Left lung (tissue), 10 donors: Measurements from ENCODE around the gene PRRG2. TPM values are rescaled to one million over a fixed set of nuclear protein-coding genes. Genes with fewer than 3 reads are reported as not detected.

Experiments
- ATAC-seq: fragments of 200-7000 bp; cut with Tn5 transposase; one replicate; pipeline ENCODE4 v1.9.1; 2020; ENCODE audit warnings: moderate library complexity
- DNase-seq, 4 donors: peaks; one replicate each; pipeline ENCODE4 v3.0.0-alpha.2; 2013 to 2020
- H3K27ac ChIP-seq, 2 donors: fragments of 200-600 bp; sonication (generic) in 1 of 2; one replicate each; pipeline versions ENCODE4 v1.5.0 to v1.8.0; 2020 to 2021
- H3K27me3 ChIP-seq, 2 donors: fragments of 200-600 bp; sonication (generic) in 1 of 2; one replicate each; pipeline versions ENCODE4 v1.5.0 to v1.8.0; 2020 to 2021
- H3K36me3 ChIP-seq, 2 donors: fragments of 200-600 bp; sonication (generic) in 1 of 2; one replicate each; pipeline versions ENCODE4 v1.5.0 to v1.8.0; 2020 to 2021
- H3K4me1 ChIP-seq, 2 donors: fragments of 200-600 bp; one replicate each; pipeline ENCODE4 v1.8.0; 2021
- H3K4me3 ChIP-seq, 2 donors: fragments of 200-600 bp; sonication (generic) in 1 of 2; one replicate each; pipeline versions ENCODE4 v1.5.0 to v1.8.0; 2020 to 2021; ENCODE audit warnings: mild to moderate bottlenecking in 1 of 2
- H3K9me3 ChIP-seq, 2 donors: fragments of 200-600 bp; sonication (generic) in 1 of 2; one replicate each; pipeline versions ENCODE4 v1.5.0 to v1.8.0; 2020 to 2021
- CTCF ChIP-seq, 2 donors: fragments of 200-600 bp; sonication (generic) in 1 of 2; IDR thresholded peaks; one replicate each; pipeline versions ENCODE4 v1.5.0 to v1.8.0; 2021; ENCODE audit warnings: antibody characterized with exemption in 2 of 2
- intact Hi-C, 2 donors: fragments of 100-400 bp; cut with DNase I; formaldehyde crosslinking; loops; one replicate each; pipeline versions ENCODE4 v1.11.2 to v1.14.2; 2022
- polyA plus RNA-seq, 6 donors: library from polyadenylated mRNA; unstranded; fragments of 120-200 nt; gene quantifications; one replicate each; pipeline ENCODE4 v1.2.1, GENCODE V29; 2013; ENCODE audit not compliant: insufficient read length in 6 of 6
- total RNA-seq, 2 donors: library from RNA; stranded (reverse); fragmentation: NEBNext Ultra II Directional; extraction: Animal tissue kit (Norgen Biotek cat#: 25700); gene quantifications; one replicate each; pipeline ENCODE4 v1.2.1, GENCODE V29; 2021
- donor health status: DM: no; HTN: yes; CAD: no.
- donor health status: DM: no; HTN: no; CAD: no.

Gene PRRG2
- total and polyA plus RNA-seq, 8 donors: 3.8 to 13.6 (median 5.8) TPM

GRCh38 chr19:49596954-49597702 lies 16.0 kb downstream of the PRRG2 start:
- intact Hi-C loops: no loop called here
- peaks cover 0 to 22% of the 10 kb centered on the region in 2 donors for H3K4me1 ChIP-seq
- TF ChIP-seq CTCF (IDR thresholded peaks at IDR 0.05): no peak
- H3K4me3 ChIP-seq: no peak overlapping the region
- H3K9me3 ChIP-seq: no peaks in the 10 kb centered on the region
- H3K36me3 ChIP-seq: peaks cover 0 to 83% of the 10 kb centered on the region in 2 donors
- H3K27ac ChIP-seq: no peak overlapping the region
- no peaks in the 10 kb centered on the region for H3K27me3 ChIP-seq
- DNase-seq (no peak), ATAC-seq (no peak)

DNA sequence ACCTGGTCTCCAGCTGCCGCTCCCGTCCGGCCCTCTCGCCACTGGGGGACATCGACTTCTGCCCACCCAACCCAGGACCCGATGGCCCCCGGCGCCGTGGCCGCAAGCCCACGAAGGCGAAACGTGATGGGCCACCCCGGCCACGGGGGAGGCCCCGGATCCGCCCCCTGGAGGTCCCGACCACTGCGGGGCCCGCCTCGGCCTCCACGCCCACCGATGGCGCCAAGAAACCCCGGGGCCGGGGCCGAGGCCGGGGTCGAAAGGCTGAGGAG lies 16.5 kb downstream of the PRRG2 start:
- Histone ChIP-seq H3K4me3 (no peak overlapping the region), H3K36me3 (peaks cover 0 to 88% of the 10 kb centered on the region in 2 donors), H3K9me3 (no peaks in the 10 kb centered on the region), H3K4me1 (peaks cover 0 to 17% of the 10 kb centered on the region in 2 donors), H3K27ac (no peak overlapping the region), H3K27me3 (no peaks in the 10 kb centered on the region)
- no peak for TF ChIP-seq CTCF (IDR thresholded peaks at IDR 0.05)
- peak in 1 of 4 donors; percentile 80 for DNase-seq
- intact Hi-C loops: no loop called here
- ATAC-seq: no peak

GRCh38 chr19:49599378-49600295 lies 18.5 kb downstream of the PRRG2 start:
- no peak for TF ChIP-seq CTCF (IDR thresholded peaks at IDR 0.05)
- Histone ChIP-seq H3K27ac (no peak overlapping the region), H3K4me1 (no peaks in the 10 kb centered on the region), H3K4me3 (no peak overlapping the region), H3K9me3 (no peaks in the 10 kb centered on the region), H3K36me3 (peaks cover 0 to 100% of the 10 kb centered on the region in 2 donors), H3K27me3 (no peaks in the 10 kb centered on the region)
- intact Hi-C loops: no loop called here
- ATAC-seq: no peak
- DNase-seq: no peak

DNA sequence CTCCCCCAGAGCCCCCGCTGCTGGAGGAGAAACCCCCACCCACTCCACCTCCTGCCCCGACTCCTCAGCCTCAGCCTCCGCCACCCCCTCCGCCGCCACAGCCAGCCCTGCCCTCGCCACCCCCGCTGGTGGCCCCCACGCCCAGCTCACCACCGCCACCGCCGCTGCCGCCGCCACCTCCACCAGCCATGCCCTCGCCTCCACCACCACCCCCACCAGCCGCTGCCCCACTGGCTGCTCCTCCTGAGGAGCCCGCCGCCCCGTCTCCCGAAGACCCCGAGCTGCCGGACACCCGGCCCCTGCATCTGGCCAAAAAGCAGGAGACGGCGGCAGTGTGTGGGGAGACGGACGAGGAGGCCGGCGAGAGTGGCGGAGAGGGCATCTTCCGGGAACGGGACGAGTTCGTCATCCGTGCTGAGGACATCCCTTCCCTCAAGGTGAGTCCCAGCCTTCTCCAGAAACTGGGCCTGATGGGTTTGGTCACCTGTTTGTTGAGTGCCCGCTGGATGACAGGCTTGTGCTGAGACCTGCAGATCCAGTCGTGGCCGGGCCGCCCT lies 20.4 kb downstream of the PRRG2 start:
- H3K4me3 ChIP-seq: no peak overlapping the region
- DNase-seq: peak in 1 of 4 donors; percentile 77
- H3K9me3 ChIP-seq: no peaks in the 10 kb centered on the region
- peaks cover 0 to 7% of the 10 kb centered on the region in 2 donors for H3K4me1 ChIP-seq
- H3K27me3 ChIP-seq: no peaks in the 10 kb centered on the region
- peaks cover 0 to 100% of the 10 kb centered on the region in 2 donors for H3K36me3 ChIP-seq
- no peak for ATAC-seq
- intact Hi-C loops: no loop called here
- no peak for TF ChIP-seq CTCF (IDR thresholded peaks at IDR 0.05)
- H3K27ac ChIP-seq: no peak overlapping the region

GRCh38 chr19:49602806-49603205 lies 21.7 kb downstream of the PRRG2 start:
- Histone ChIP-seq H3K4me3 (no peak overlapping the region), H3K4me1 (peaks cover 0 to 7% of the 10 kb centered on the region in 2 donors), H3K27ac (no peak overlapping the region), H3K36me3 (peaks cover 0 to 100% of the 10 kb centered on the region in 2 donors), H3K27me3 (no peaks in the 10 kb centered on the region), H3K9me3 (no peaks in the 10 kb centered on the region)
- no peak for TF ChIP-seq CTCF (IDR thresholded peaks at IDR 0.05)
- intact Hi-C loops: no loop called here
- ATAC-seq: no peak
- DNase-seq: no peak
